NCI-H2029 (cell line): Measurements from ENCODE around the gene MVP.
"Not testable (repeated sequence)": the region's sequence is repeated elsewhere in the genome, so short reads cannot be mapped to it uniquely, and the experiment has no call there.

Experiments used
- DNase-seq: peaks from one replicate; lab custom pipeline; 2025; lab: John Stamatoyannopoulos, UW

MVP gene

GRCh38 chr16:29875206-29875605 lies 54.9 kb downstream of the MVP start:
- no peak for DNase-seq

GRCh38 chr16:29876217-29876593 lies 55.9 kb downstream of the MVP start:
- DNase-seq, result no peak

- no peak for DNase-seq
Measured at GRCh38 chr16:29876594-29877249, 56.5 kb downstream of the MVP start.

GRCh38 chr16:29877266-29877961 lies 57.2 kb downstream of the MVP start:
- no peak for DNase-seq

GRCh38 chr16:29878172-29878571 lies 57.9 kb downstream of the MVP start:
- DNase-seq, result no peak

GRCh38 chr16:29881050-29881449 lies 60.8 kb downstream of the MVP start:
- no peak for DNase-seq

- DNase-seq, result no peak
Measured at GRCh38 chr16:29883987-29884386, 63.7 kb downstream of the MVP start.

- not testable (repeated sequence) for DNase-seq
Measured at GRCh38 chr16:29889372-29889771, 69.1 kb downstream of the MVP start.

- DNase-seq, result no peak
Measured at GRCh38 chr16:29891525-29892457, 71.5 kb downstream of the MVP start.

- DNase-seq, result no peak
Measured at GRCh38 chr16:29892458-29892813, 72.2 kb downstream of the MVP start.

GRCh38 chr16:29893553-29893952 lies 73.3 kb downstream of the MVP start:
- no peak for DNase-seq

- no peak for DNase-seq
Measured at GRCh38 chr16:29894352-29894751, 74.1 kb downstream of the MVP start.

GRCh38 chr16:29896841-29897240 lies 76.6 kb downstream of the MVP start:
- no peak for DNase-seq

GRCh38 chr16:29897333-29897732 lies 77.1 kb downstream of the MVP start:
- DNase-seq, result no peak
